ENCODE measurements around the gene UBE2R2.
A peak's percentile ranks its signal among the peaks of the same experiment; 100 is the strongest.
"Not testable (repeated sequence)": the region's sequence is repeated elsewhere in the genome, so short reads cannot be mapped to it uniquely, and the experiment has no call there.

Gene UBE2R2

DNA sequence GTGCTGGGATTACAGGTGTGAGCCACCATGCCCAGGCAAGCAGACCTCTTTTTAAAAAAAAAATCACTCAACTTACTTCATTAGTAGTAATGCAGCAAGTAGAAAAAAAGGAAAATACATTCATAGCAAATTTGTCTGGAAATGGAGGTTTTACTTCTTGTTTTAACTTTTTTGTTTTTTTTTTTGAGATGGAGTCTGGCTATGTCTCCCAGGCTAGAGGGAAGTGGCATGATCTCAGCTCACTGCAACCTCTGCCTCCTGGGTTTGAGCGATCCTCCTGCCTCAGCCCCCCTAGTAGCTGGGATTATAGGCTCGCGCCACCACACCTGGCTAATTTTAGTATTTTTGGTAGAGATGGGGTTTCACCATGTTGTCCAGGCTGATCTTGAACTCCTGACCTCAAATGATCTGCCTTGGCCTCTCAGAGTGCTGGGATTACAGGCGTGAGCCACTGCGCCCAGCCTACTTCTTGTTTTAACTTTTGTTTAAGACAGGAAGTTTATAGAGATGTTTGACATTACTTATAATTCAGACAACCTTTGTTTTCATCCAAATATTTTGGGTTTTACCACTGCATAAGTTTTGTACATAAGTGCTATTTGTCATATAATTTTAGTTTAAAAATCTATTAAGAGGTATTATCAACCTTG lies 26.5 kb downstream of the UBE2R2 start:
- DNase-seq, result peak in 1 of 2 donors; percentile 9

DNA sequence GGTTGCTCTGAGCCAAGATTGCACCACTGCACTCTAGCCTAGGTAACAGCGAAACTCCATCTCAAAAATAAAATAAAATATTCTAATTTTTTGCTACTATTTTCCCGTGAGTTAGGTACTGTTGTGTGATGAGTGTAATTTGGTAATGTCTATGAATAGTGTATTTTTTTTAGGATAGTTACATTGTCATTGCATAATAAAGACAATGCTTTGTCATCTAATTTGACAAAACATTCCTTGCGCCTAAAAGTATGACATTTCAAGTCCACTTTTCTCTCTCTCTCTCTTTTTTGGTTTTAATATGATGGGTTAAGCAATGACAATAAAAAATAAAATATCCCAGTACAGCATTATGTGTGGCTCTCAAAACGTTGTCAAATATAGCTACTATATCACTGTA lies 29.3 kb downstream of the UBE2R2 start:
- DNase-seq, result no peak

- not testable (repeated sequence) for DNase-seq
These were observed 30.9 kb downstream of the UBE2R2 start for GRCh38 chr9:33847894-33848205.

GRCh38 chr9:33850267-33850629 lies 33.3 kb downstream of the UBE2R2 start:
- no peak for DNase-seq

DNA sequence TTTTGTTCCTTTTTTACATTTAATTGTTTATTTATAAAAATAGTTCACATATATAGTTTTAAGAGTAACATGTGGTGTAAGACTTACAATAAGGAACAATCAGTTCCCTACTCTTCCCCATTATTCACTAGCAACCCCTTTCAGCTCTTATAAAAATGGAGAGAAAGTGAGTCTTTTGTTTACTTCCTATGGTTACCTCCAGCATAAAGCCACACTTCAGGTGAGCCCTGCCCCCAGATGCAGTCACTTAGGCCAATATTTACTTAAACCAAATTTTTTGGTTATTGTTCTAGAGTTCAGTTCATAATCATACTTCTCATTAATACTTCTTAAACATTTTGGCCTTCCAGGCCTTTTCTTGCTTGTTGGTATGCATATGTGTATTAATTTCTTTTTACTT lies 33.7 kb downstream of the UBE2R2 start:
- DNase-seq, result no peak

- no peak for DNase-seq
These were observed 34.3 kb downstream of the UBE2R2 start for GRCh38 chr9:33851301-33851700.

GRCh38 chr9:33852216-33852826 lies 35.4 kb downstream of the UBE2R2 start:
- DNase-seq, result peak; percentile 66 to 67

GRCh38 chr9:33856247-33856646 lies 39.3 kb downstream of the UBE2R2 start:
- no peak for DNase-seq

- no peak for DNase-seq
These were observed 41.5 kb downstream of the UBE2R2 start for GRCh38 chr9:33858423-33858822.

- DNase-seq, result no peak
These were observed 43.4 kb downstream of the UBE2R2 start for GRCh38 chr9:33860200-33860871.

- no peak for DNase-seq
These were observed 45.0 kb downstream of the UBE2R2 start for GRCh38 chr9:33861917-33862453.

DNA sequence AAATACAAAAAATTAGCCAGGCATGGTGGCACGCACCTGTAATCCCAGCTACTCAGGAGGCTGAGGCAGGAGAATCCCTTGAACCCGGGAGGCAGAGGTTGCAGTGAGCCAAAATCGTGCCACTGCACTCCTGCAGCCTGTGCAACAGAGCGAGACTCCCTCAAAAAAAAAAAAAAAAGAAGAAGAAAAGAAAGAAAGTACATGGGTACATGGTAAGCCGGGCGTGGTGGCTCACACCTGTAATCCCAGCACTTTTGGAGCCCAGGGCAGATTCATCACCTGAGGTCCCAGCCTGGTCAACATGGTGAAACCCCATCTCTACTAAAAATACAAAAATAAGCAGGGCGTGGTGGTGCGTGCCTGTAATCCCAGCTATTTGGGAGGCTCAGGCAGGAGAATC lies 46.1 kb downstream of the UBE2R2 start:
- DNase-seq, result not testable (repeated sequence)

DNA sequence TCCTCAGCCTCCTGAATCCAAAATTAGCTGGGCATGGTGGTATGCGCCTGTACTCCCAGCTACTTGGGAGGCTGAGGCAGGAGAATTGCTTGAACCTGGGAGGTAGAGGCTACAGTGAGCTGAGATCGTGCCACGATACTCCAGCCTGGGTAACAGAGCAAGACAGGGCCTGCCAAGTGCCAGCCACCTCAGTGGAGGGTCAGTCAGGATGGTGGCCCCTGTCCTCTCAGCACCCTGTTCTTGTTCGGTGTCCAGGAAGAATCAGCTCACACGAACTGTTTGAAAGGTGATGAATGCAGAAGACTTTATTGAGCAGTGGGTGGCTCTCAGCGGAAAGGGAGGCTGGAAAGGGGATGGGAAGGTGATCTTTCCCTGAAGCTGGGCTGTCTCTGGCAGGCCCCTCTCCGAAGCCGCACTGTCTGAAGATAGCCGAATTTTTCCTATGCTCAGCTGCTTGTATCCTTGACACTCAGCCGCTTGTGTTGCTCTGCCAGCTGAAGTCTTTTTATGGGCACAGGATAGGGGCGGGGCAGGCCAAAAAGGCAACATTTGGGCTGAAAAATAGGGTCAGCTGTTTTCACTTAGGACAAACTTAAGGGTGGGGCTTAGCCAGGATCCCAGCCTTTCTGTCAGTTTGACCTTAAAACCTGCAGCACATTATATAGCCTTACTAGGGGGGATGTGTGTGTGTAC lies 50.9 kb downstream of the UBE2R2 start:
- no peak for DNase-seq

- DNase-seq, result no peak
These were observed 51.5 kb downstream of the UBE2R2 start for GRCh38 chr9:33868440-33868973.

DNA sequence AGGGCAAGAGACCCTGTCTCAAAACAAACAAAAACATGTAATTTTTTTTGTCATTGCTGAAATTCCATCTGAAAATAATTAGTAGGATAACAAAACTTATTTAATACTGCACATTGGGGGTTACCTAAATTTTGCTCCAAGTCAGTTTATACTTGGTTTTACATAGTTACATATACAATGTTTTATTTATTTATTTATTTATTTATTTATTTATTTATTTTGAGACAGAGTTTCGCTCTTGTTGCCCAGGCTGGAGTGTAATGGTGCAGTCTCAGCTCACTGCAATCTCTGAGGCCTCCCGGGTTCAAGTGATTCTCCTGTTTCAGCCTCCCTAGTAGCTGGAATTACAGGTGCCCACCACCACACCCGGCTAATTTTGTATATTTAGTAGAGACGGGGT lies 52.3 kb downstream of the UBE2R2 start:
- DNase-seq, result not testable (repeated sequence)

GRCh38 chr9:33877727-33878489 lies 60.9 kb downstream of the UBE2R2 start:
- no peak for DNase-seq

DNA sequence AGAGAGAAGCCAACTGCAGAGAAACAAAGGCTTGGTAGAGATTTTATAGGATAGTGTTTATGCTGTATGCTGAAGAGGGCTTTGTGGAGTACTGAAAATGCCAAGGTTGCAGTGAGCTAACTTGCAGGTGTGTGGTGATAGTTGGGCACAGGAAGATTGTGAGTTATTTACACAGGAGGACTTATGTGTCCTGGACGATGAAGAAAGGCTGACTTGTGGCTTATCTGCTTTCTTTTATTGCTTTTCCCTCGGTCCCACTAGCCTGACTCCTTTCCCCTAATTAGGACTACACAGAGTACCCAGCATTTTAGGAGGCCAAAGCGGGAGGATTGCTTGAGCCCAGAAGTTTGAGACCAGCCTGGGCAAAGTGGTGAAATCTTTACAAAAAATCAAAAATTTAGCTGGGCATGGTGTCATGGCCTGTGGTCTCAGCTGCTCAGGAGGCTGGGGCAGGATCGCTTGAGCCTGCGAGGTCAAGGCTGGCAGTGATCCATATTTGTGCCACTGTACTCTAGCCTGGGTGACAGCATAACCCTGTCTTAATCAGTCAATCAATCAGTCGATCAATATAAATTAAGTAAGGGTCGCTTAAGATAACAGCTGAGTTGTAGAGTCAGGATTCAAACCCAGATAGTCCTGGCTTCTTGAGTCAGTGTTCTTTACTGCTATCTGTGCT lies 61.9 kb downstream of the UBE2R2 start:
- no peak for DNase-seq

DNA sequence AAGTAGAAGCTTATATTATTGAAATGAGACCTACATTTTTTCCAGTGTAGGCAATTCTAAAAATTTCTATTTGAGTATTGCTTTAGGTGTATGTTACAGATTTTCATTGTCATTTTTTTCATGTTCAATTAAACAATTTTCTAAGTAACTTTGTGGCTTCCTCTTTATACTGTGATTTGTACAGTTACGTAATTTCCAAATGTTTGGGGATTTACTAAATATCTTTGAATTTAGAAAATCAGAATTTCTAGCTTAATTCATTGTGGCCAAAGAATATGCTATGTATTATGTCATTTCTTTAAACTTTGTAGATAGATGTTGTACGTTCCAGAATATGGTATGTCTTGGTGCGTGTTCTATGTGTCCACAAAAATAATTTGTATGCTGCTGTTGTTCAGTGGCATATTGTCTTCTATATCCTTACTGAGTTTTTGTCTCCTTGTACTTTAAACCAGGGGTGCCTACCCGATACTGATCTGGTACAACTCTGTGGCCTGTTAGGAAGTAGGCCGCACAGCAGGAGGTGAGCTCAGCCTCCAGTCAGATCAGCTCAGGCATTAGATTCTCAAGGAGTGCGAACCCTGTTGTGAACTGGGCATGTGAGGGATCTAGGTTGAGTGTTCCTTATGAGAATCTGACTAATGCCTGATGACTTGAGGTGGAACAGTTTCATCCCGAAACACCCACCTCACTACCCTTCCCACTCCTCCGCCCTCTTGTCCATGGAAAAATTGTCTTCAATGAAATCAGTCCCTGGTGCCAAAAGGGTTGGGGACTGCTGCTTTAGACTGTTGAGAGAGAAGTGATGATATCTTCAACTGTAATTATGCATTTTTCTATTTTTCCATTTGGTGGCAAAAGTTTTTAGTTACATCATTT lies 63.5 kb downstream of the UBE2R2 start:
- no peak for DNase-seq

DNA sequence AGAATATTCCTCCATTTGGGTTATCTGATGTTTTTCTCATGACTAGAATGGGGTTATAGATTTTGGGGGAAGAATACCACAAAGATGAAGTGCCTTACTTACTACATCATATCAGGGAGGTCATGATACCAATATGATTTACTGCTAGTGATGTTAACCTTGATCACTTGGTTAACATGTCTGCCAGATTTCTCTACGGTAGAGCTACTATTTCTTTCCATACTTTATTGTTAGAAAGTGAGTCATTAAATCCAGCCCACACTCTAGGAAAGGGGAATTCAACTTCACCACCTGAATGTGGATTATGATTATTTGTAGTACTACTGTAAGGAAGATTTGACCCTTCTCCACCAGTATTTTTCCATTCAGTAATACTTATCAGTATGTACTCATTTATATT lies 64.7 kb downstream of the UBE2R2 start:
- no peak for DNase-seq

DNA sequence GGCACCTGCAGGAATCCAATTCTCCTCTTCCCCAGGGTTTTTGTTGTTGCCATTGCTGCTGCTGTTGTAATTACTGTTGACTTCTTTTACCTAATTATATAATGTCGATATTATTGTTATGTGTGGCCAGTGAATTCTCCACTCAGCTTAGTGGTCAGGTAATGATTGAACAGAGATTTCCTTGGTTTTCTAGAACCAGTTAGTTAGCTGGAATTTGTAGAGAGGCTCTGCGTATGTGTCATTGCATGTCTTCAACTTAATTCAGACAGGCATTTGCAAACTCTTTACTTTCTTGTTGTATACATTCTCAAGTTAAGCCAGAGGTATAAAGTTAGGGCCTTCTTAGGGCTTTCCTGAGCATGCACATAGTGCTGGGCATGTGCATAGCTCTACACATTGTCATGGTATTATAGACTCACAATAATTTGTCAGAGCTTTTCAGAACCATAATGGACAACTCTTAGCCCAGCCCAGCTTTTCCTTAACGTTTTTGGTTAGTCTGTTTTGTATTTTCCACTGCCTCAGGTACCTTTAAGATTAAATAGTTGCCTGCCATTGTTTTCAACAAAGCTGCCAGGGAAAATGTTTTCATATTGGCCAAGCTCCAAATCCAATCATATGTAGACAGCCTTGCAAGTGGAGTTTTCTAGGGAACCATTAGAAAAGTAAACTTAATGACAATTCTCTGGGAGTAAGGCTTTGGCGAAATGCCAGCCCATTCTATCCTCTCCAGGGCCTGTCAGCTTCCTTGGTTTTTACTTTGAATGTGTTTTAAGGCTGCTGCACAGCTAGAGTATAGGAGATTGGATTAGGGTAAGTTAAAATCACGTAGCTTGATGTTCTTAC lies 68.1 kb downstream of the UBE2R2 start:
- DNase-seq, result no peak
